ENCODE data around the gene AOPEP.
A peak's percentile ranks its signal among the peaks of the same experiment; 100 is the strongest.

Gene AOPEP

GRCh38 chr9:94796687-94797086 lies 70.2 kb downstream of the AOPEP start:
- no peak for DNase-seq

DNA sequence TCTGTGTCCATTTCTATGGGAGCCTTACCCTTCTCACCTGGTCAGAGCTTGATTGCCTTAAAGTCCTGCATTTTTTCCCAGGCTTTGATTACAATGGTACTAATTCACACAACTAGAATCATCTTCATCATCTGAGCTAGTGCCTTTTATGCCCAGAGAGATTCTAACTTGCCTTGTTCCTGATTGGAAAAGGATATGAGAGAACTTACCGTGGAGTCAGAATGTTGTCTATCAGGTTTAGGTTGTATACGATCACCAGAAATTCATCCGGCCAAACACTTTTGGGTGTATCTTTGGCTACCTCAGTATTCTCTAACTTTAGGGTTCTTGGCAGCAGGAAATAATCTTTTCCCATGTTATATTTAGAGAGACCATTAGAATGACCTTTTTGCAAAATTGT lies 71.7 kb downstream of the AOPEP start:
- no peak for DNase-seq

- no peak for DNase-seq
Measured at GRCh38 chr9:94798708-94799107, 72.2 kb downstream of the AOPEP start.

DNA sequence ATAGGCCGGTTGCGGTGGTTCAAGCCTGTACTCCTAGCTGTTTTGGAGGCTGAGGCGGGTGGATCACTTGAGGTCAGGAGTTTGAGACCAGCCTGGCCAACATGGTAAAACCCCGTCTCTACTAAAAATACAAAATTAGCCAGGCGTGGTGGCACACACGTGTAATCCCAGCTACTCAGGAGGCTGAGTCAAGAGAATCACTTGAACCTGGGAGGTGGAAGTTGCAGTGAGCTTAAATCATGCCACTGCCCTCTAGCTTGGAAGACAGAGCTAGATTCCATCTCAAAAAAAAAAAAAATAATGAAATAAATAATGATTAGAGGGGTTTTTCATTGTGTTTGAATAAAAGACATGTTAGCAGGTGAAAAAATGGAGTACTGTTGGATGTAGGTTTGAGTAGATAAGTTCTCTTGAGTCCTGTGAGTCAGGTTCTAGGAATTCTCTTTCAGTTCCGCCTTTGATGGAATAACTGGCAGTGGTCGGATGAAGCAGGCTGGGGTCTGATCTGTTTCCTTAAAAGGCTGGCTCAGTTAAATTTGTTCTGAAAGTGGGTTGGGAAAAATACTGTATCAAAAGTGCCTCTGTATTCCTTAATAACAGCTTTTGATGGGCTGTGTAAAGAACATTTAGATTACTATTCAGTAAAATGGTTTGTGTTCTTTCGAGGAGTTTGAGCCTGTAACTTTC lies 73.2 kb downstream of the AOPEP start:
- no peak for DNase-seq

GRCh38 chr9:94800424-94801117 lies 74.1 kb downstream of the AOPEP start:
- DNase-seq, result no peak

GRCh38 chr9:94801234-94801633 lies 74.7 kb downstream of the AOPEP start:
- DNase-seq, result no peak

GRCh38 chr9:94801681-94802080 lies 75.2 kb downstream of the AOPEP start:
- DNase-seq, result no peak

- DNase-seq, result no peak
Measured at GRCh38 chr9:94802251-94802650, 75.8 kb downstream of the AOPEP start.

DNA sequence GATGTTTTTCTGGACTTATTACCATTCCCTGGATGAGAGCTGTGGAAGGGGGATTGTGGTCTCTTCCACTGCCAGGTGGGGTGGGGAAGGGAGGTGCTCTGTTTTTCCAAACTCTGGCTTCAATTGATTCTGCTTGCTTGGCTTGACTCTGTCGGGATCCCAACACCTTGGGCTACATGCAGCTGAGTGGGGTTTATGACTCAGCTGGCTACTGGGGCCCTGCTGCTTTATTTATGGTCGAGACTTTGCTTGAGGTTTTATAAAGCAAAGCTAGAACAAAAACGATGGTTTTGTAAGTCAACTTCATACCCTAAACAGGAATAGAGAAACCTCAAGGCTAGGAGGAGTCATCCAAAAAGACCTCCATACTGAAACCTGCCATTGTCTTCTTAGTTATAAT lies 76.3 kb downstream of the AOPEP start:
- no peak for DNase-seq

DNA sequence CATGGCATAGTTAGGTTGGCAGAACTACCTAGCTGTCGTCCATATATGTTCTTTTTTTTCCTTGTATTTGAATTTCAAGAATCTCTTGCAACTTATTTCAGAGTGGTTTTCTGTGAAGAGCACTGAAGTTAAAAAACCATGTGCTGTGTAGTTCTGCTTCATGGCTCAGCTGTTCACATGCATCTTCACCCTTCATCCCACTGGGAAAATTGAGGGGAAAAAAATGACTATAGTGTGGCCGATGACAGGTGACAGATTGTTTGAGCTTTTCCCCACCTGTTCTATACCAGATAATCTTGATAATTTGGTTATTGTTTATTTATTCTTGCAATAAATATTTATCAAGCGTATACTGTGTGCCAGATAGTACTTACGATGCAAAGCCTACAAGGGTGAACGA lies 77.8 kb downstream of the AOPEP start:
- DNase-seq, result no peak

DNA sequence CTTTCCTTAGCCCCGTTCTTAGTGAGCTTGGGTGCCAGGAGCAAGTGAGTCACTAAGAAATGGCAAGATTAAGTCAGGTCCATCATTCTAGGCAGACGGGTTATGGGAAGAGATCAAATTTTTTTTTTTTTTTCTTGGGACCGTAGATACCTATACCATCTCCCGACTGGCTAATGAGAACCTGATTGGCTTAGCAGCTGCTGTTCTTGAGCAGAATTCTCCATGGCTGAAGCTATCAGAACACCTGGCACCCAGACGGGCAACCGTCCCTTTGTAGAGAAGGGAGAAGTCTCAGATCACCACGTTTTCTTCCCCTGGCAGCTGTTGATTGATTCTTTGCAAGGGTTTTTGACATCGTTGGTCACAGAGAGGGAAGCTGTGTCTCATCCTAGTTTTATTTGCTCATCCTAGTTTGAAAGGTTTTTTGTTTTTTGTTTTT lies 78.6 kb downstream of the AOPEP start:
- peak; percentile 20 for DNase-seq

GRCh38 chr9:94805585-94805984 lies 79.1 kb downstream of the AOPEP start:
- DNase-seq, result no peak

- no peak for DNase-seq
Measured at GRCh38 chr9:94806307-94806893, 79.9 kb downstream of the AOPEP start.

GRCh38 chr9:94807556-94807955 lies 81.1 kb downstream of the AOPEP start:
- no peak for DNase-seq

DNA sequence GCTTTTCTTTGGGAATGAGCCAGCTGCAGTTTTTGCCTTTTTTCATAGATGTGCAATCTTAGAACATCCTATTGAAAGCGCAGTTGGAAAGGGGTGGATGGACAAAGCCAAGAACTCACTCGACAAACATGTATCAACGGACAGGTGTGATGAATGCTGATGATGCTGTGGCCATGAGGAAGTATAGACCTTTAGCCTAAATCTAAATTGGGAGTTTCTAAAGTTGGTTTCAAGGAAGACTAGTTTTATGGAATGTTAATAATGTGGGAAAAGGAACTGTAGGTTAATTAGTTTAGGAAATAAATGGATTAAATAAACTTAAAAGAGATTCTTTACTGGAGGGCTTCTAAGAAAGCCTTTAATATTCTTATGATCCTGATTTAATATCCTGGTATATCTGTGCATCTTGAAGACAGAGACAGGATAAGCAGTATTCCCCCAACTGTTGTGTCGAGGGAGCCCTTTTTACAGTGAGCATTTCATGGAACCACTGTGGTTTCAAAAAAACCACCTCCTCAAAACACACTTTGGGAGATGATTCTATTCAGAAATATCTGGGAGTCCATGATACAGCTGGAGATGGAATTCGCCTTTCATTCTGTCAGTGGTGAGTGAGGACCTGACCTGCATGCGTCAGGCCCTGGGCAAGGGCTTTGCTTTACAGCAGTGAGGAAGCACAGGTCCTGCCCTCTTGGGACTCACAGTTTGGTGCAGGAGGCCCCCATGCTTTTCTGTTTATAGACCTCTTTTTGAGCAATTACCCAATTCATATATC lies 82.6 kb downstream of the AOPEP start:
- no peak for DNase-seq

- DNase-seq, result no peak
Measured at GRCh38 chr9:94809778-94810177, 83.3 kb downstream of the AOPEP start.

DNA sequence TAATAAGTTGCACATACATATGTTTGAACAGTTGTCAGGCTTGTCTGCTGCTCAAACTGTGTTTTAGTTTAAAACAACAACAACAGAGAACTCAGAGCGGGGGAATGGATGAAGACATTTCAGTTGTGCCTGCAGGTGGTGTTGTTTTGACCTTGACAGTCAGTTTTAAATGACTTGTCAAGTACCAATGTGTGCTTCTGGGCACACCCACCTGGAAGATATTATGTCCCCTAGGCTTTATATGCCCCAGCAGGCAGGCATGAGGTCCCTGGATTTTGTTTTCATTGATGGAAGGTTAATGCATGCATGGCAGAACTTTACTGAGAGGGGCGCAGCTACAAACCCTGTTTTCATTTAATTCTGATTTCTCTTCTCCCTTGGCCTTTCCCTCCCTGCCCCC lies 84.6 kb downstream of the AOPEP start:
- DNase-seq, result no peak

GRCh38 chr9:94812343-94812742 lies 85.8 kb downstream of the AOPEP start:
- no peak for DNase-seq

DNA sequence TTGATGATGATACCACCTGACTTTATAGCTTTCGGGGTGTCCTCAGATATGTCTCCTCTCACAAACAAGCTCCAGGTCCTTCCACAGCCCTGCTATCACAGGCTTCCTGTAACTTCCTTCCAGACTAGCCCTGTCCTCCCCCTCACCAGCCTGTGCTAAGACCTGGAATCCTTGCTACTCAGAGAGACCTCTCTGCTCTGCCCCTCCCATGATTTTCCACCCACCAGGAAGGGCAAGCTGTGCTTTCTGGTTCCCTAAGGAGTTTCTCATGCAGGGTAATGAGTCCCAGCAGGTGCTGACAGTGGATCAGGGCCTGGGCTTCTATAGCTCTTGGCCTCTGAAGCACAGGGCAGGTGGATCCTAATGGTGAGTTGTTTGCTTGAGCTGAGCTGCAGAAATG lies 86.9 kb downstream of the AOPEP start:
- no peak for DNase-seq

DNA sequence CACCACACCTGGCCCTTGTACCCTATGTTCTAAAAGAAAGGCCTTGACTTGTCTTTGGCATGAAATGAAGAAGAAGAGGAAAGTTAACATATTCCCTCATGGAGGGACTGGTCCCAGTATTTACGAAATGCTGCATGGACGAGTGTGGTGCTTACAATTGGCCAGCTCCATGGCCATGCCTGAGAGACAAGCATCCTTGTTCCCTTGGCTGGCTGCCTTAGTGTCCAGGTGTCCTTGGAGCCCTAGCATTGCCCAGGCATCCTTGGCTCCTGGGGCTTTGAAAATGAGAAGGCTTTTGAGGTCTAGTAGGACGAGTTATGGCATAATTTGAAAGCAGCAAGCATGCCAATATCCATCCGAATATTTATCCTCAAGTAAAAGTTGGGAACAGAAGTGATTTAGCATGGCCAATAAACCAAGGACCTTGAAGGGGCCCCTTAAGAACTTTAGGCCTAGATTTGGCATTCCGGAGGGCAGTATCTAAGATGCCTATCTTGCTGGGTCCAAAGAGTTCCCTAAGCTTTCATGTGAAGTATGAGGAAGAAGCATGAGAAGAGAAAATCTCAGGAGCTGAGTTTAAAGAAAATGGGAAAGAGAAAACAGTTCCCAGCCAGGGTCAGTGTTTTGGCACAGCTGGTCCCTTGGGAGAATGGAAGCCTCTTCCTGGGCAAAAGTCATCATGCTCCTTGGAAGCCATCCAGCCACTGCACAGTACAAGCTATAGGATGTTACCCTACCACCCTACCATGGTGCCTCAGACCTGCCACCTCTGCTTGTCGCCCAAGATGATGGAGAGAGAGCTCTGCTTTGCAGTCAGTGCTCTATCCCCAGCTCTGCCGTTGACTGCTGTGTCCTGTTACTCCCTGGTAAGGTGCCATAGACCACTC lies 91.0 kb downstream of the AOPEP start:
- DNase-seq, result no peak

DNA sequence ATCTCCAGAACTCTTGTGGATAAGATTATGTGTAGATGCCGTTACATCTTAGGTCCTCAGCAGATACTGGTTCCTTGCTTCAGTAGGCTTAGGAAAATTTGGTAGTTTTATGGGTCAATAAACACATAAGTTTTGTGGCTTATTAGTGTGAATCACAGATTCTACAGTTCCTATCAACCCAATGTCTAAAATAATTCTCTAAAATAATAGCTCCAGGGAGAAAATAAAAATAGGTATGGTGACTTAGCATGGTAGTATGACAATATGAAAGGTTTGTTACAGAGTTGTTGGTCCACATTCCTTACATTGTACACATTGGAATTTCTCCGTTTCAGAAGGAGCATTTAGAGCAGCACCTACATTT lies 91.7 kb downstream of the AOPEP start:
- no peak for DNase-seq

DNA sequence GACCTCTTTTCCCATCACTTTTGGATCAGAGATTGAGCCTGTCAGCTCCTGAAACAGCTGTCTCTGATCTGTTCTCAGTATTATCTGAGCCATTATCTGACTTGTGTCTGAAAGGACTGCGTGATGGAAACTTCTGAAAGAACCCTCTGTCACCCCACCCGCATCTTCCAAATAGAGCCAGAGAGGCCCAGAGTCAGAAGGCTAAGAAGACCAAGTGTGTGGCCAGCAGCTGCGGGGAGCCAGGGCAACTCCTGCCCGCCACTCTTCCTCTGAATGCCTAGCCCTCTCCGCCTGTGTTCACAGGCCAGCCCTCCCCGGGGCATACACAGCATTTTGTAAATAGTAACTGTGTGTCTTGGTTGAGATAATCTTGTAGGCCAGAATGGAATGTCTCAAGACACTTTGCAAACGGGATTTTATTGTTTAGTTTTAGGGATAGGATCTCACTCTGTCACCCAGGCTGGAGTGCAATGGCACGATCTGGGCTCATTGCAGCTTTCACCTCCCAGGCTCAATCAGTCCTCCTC lies 92.7 kb downstream of the AOPEP start:
- DNase-seq, result peak; percentile 29

Data from retina (tissue), 1 donor.